Aorta (tissue), 5 donors: ENCODE data around the gene NACC2. TPM values are rescaled to one million over a fixed set of nuclear protein-coding genes. Genes with fewer than 3 reads are reported as not detected.

Experiments
- ATAC-seq: fragments of 200-7000 bp; cut with Tn5 transposase; one replicate; pipeline ENCODE4 v1.9.1; 2022; ENCODE audit warnings: moderate library complexity; ENCODE audit not compliant: low FRiP score
- DNase-seq, 2 donors: peaks; one replicate each; pipeline ENCODE4 v3.0.0-alpha.2; 2020
- H3K27ac ChIP-seq, 2 donors: one replicate each; pipeline ENCODE4 v1.5.1; 2013; ENCODE audit warnings: low read length in 2 of 2, mild to moderate bottlenecking in 2 of 2, moderate library complexity in 2 of 2, control low read depth in 1 of 2, inconsistent platforms in 1 of 2, low read depth in 1 of 2
- H3K27me3 ChIP-seq, 2 donors: one replicate each; pipeline ENCODE4 v1.6.1; 2013; ENCODE audit warnings: control low read depth in 1 of 2, low read length in 1 of 2, mild to moderate bottlenecking in 1 of 2, moderate library complexity in 1 of 2; ENCODE audit not compliant: insufficient read depth in 2 of 2, control insufficient read depth in 1 of 2
- H3K36me3 ChIP-seq, 2 donors: one replicate each; pipeline ENCODE4 v1.6.1; 2013; ENCODE audit warnings: control low read depth in 1 of 2, low read length in 1 of 2, mild to moderate bottlenecking in 1 of 2; ENCODE audit not compliant: insufficient read depth in 2 of 2, control insufficient read depth in 1 of 2
- H3K4me1 ChIP-seq, 2 donors: one replicate each; pipeline ENCODE4 v1.6.1; 2013; ENCODE audit warnings: low read length in 2 of 2, control low read depth in 1 of 2, mild to moderate bottlenecking in 1 of 2, moderate library complexity in 1 of 2; ENCODE audit not compliant: insufficient read depth in 2 of 2, control insufficient read depth in 1 of 2
- H3K4me3 ChIP-seq, 2 donors: one replicate each; pipeline ENCODE4 v1.5.1; 2013; ENCODE audit warnings: low read length in 2 of 2, control low read depth in 1 of 2, mild to moderate bottlenecking in 1 of 2
- H3K9me3 ChIP-seq: one replicate; pipeline ENCODE4 v1.6.1; 2013; ENCODE audit warnings: mild to moderate bottlenecking, low read length; ENCODE audit not compliant: control insufficient read depth
- WGBS, 2 donors: extraction: QIAGEN DNeasy Blood & Tissue Kit; methylation state at CpG; one replicate each; pipeline ENCODE4 v1.1.7; 2013; 5-methylcytosine and 5-hydroxymethylcytosine counted together
- intact Hi-C, 2 donors: fragments of 100-400 bp; cut with DNase I; formaldehyde crosslinking; loops; one replicate each; pipeline versions ENCODE4 v1.14.2 to v1.15.0; 2022
- polyA plus RNA-seq, 2 donors: library from polyadenylated mRNA; stranded (reverse); fragments of 200-250 nt; gene quantifications; one replicate each; pipeline ENCODE4 v1.2.3, GENCODE V29; 2013
- total RNA-seq, 2 donors: library from RNA; stranded (reverse); fragmentation: NEBNext Ultra II Directional; extraction: Animal tissue kit (Norgen Biotek cat#: 25700); gene quantifications; one replicate each; pipeline ENCODE4 v1.2.1, GENCODE V29; 2021
- donor health status: healthy with polysubstance abuse.
- donor health status: Bipolar disorder and iron deficiency.
- donor health status: DM: no; HTN: no; CAD: no.
- donor health status: DM: no; HTN: no; CAD: no.
- donor health status: DM: yes; HTN: yes; CAD: no.

The NACC2 gene
- total and polyA plus RNA-seq, 4 donors = 10.5 to 61.0 (median 31.5) TPM

- H3K27me3 ChIP-seq = no peaks in the 10 kb centered on the region
- no peak overlapping the region for H3K27ac ChIP-seq
- intact Hi-C loops = loop anchor here (5.0 to 10.0 kb wide), 2 partner anchors 60 to 67 kb away; partner anchors contain the start of gene TMEM250 (in 1 of the 2)
- WGBS, 2 donors = 90 to 91% methylated on average over 18 of the region's 18 CpGs
- ATAC-seq (no peak), DNase-seq (no peak)
- H3K4me3 ChIP-seq = no peak overlapping the region
- H3K9me3 ChIP-seq = no peaks in the 10 kb centered on the region
- H3K36me3 ChIP-seq = no peaks in the 10 kb centered on the region
- H3K4me1 ChIP-seq = peaks cover 0 to 2% of the 10 kb centered on the region in 2 donors
Observed at GRCh38 chr9:136054798-136055714, 40.0 kb downstream of the NACC2 start.

- no peak overlapping the region for H3K4me3 ChIP-seq
- H3K4me1 ChIP-seq = peaks cover 0 to 2% of the 10 kb centered on the region in 2 donors
- intact Hi-C loops = loop anchor here (5.0 to 10.0 kb wide), 2 partner anchors 61 to 68 kb away; partner anchors contain the start of gene TMEM250 (in 1 of the 2)
- ATAC-seq (no peak), DNase-seq (no peak)
- H3K27me3 ChIP-seq = no peaks in the 10 kb centered on the region
- no peak overlapping the region for H3K27ac ChIP-seq
- no peaks in the 10 kb centered on the region for H3K9me3 ChIP-seq
- 85 to 86% methylated on average over 12 of the region's 12 CpGs for WGBS, 2 donors
- H3K36me3 ChIP-seq = peaks cover 0 to 3% of the 10 kb centered on the region in 2 donors
Observed at GRCh38 chr9:136054146-136054545, 40.9 kb downstream of the NACC2 start.

- no peak overlapping the region for H3K27ac ChIP-seq
- WGBS, 2 donors = 69 to 73% methylated on average over 8 of the region's 8 CpGs
- DNase-seq = peak in 1 of 2 donors; percentile 44
- H3K9me3 ChIP-seq = no peaks in the 10 kb centered on the region
- peaks cover 0 to 2% of the 10 kb centered on the region in 2 donors for H3K4me1 ChIP-seq
- intact Hi-C loops = loop anchor here (2.0 to 10.0 kb wide), 3 partner anchors 37 to 69 kb away; partner anchors contain the start of gene TMEM250 (in 1 of the 2)
- H3K27me3 ChIP-seq = no peaks in the 10 kb centered on the region
- H3K36me3 ChIP-seq = peaks cover 0 to 4% of the 10 kb centered on the region in 2 donors
- no peak for ATAC-seq
- H3K4me3 ChIP-seq = no peak overlapping the region
Observed at GRCh38 chr9:136053757-136054142, 41.3 kb downstream of the NACC2 start.

- H3K36me3 ChIP-seq = peaks cover 0 to 4% of the 10 kb centered on the region in 2 donors
- intact Hi-C loops = loop anchor here (2.0 to 10.0 kb wide), 3 partner anchors 38 to 69 kb away; partner anchors contain the start of gene TMEM250 (in 1 of the 2)
- 28 to 31% methylated on average over 23 of the region's 23 CpGs for WGBS, 2 donors
- DNase-seq (peak in 1 of 2 donors; percentile 50), ATAC-seq (no peak)
- no peak overlapping the region for H3K4me3 ChIP-seq
- peaks cover 0 to 2% of the 10 kb centered on the region in 2 donors for H3K4me1 ChIP-seq
- H3K27me3 ChIP-seq = no peaks in the 10 kb centered on the region
- peak overlapping the region in 1 of 2 donors; percentile 69 for H3K27ac ChIP-seq
- no peaks in the 10 kb centered on the region for H3K9me3 ChIP-seq
Observed at GRCh38 chr9:136052991-136053756, 41.9 kb downstream of the NACC2 start.

GRCh38 chr9:136052472-136052880 is 42.6 kb downstream of the NACC2 start:
- intact Hi-C loops = loop anchor here (2.0 to 10.0 kb wide), 3 partner anchors 38 to 70 kb away; partner anchors contain the start of gene TMEM250 (in 1 of the 2)
- Histone ChIP-seq H3K27me3 (no peaks in the 10 kb centered on the region), H3K4me3 (no peak overlapping the region), H3K27ac (peak overlapping the region in 1 of 2 donors; percentile 69), H3K36me3 (peaks cover 0 to 4% of the 10 kb centered on the region in 2 donors), H3K9me3 (no peaks in the 10 kb centered on the region), H3K4me1 (peaks cover 0 to 2% of the 10 kb centered on the region in 2 donors)
- DNase-seq (peak; percentile 57 to 82), ATAC-seq (peak; percentile 47)
- WGBS, 2 donors = 2 to 3% methylated on average over 13 to 15 of the region's 15 CpGs

GRCh38 chr9:136051837-136052471 is 43.1 kb downstream of the NACC2 start:
- Histone ChIP-seq H3K4me3 (peak overlapping the region; percentile 14 to 24), H3K27me3 (no peaks in the 10 kb centered on the region), H3K36me3 (peaks cover 0 to 4% of the 10 kb centered on the region in 2 donors), H3K9me3 (no peaks in the 10 kb centered on the region), H3K4me1 (peaks cover 0 to 2% of the 10 kb centered on the region in 2 donors), H3K27ac (peak overlapping the region in 1 of 2 donors; percentile 22)
- DNase-seq = peak; percentile 84 to 92
- intact Hi-C loops = loop anchor here (2.0 to 10.0 kb wide), 3 partner anchors 39 to 70 kb away; partner anchors contain the start of gene TMEM250 (in 1 of the 2)
- ATAC-seq = peak; percentile 76
- WGBS, 2 donors = 0 to 2% methylated on average over 26 to 31 of the region's 31 CpGs

- no peaks in the 10 kb centered on the region for H3K9me3 ChIP-seq
- WGBS, 2 donors = 0 to 1% methylated on average over 28 to 47 of the region's 47 CpGs
- intact Hi-C loops = loop anchor here (5.0 to 10.0 kb wide), 2 partner anchors 63 to 71 kb away; partner anchors contain the start of gene TMEM250 (in 1 of the 2)
- no peaks in the 10 kb centered on the region for H3K27me3 ChIP-seq
- peak in 1 of 2 donors; percentile 46 for DNase-seq
- no peak for ATAC-seq
- H3K36me3 ChIP-seq = peaks cover 0 to 4% of the 10 kb centered on the region in 2 donors
- peak overlapping the region; percentile 14 to 24 for H3K4me3 ChIP-seq
- H3K4me1 ChIP-seq = peaks cover 0 to 2% of the 10 kb centered on the region in 2 donors
- peak overlapping the region in 1 of 2 donors; percentile 22 for H3K27ac ChIP-seq
Observed at GRCh38 chr9:136051453-136051836, 43.6 kb downstream of the NACC2 start.
